Endothelial cell (in vitro differentiated cells): ENCODE measurements around the gene GORASP2. TPM values are rescaled to one million over a fixed set of nuclear protein-coding genes. Genes with fewer than 3 reads are reported as not detected.

Experiments
- DNase-seq: peaks from one replicate; pipeline ENCODE4 v3.0.0; 2021; ENCODE audit warnings: low spot score
- H3K27ac Mint-ChIP-seq: one replicate; pipeline ENCODE4 v1.8.0; 2021; ENCODE audit warnings: mixed read lengths, inconsistent platforms; ENCODE audit not compliant: unreplicated experiment
- H3K27me3 Mint-ChIP-seq: one replicate; pipeline ENCODE4 v1.8.0; 2021; ENCODE audit warnings: mild to moderate bottlenecking, moderate library complexity, mixed read lengths, inconsistent platforms; ENCODE audit not compliant: unreplicated experiment
- H3K36me3 Mint-ChIP-seq: one replicate; pipeline ENCODE4 v1.8.0; 2021; ENCODE audit warnings: mild to moderate bottlenecking, low read depth, mixed read lengths, inconsistent platforms; ENCODE audit not compliant: unreplicated experiment
- H3K4me1 Mint-ChIP-seq: one replicate; pipeline ENCODE4 v1.8.0; 2021; ENCODE audit warnings: mild to moderate bottlenecking, mixed read lengths, inconsistent platforms; ENCODE audit not compliant: unreplicated experiment
- H3K4me3 Mint-ChIP-seq: one replicate; pipeline ENCODE4 v1.8.0; 2021; ENCODE audit warnings: mild to moderate bottlenecking, mixed read lengths, inconsistent platforms; ENCODE audit not compliant: unreplicated experiment
- H3K9me3 Mint-ChIP-seq: one replicate; pipeline ENCODE4 v1.8.0; 2021; ENCODE audit warnings: mixed read lengths, inconsistent platforms; ENCODE audit not compliant: unreplicated experiment
- CTCF ChIP-seq: fragments of 200-600 bp; sonication (generic); IDR thresholded peaks from one replicate; pipeline ENCODE4 v1.5.0; 2021; ENCODE audit warnings: antibody characterized with exemption; ENCODE audit not compliant: unreplicated experiment
- total RNA-seq: library from RNA; stranded (reverse); fragmentation: NEBNext Ultra II Directional; extraction: Animal tissue kit (Norgen Biotek cat#: 25700); gene quantifications from one replicate; pipeline ENCODE4 v1.2.1, GENCODE V29; 2021; ENCODE audit not compliant: unreplicated experiment

Gene GORASP2
- total RNA-seq, 1 donor from 2014 or later = 71.9 TPM

GRCh38 chr2:170943596-170943995 lies 14.5 kb downstream of the GORASP2 start:
- H3K27me3 Mint-ChIP-seq = no peaks in the 10 kb centered on the region
- no peak overlapping the region for H3K4me3 Mint-ChIP-seq
- TF ChIP-seq CTCF = no peak
- no peak overlapping the region for H3K27ac Mint-ChIP-seq
- DNase-seq = no peak
- H3K4me1 Mint-ChIP-seq = peaks cover 7% of the 10 kb centered on the region
- no peaks in the 10 kb centered on the region for H3K36me3 Mint-ChIP-seq
- H3K9me3 Mint-ChIP-seq = no peaks in the 10 kb centered on the region

DNA sequence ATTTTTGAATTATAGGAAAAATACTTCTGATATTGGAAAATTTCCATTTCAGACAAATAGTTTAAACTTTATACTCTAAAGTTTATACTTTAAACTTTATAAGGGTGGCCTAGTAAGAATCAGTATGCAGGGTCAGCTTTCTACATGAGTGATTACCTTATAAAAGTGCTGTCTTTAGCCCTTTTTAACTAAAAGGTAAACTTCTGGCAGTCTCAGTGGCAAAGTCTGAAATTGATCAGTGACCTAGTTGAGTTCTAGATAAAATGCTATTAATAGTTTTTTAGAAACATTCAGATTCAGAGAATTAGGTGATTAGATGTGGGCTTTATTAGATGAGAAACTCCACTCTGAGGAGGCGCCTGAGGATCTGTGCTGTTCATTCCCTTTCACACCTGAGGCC lies 15.5 kb downstream of the GORASP2 start:
- no peaks in the 10 kb centered on the region for H3K36me3 Mint-ChIP-seq
- no peak for TF ChIP-seq CTCF
- H3K27me3 Mint-ChIP-seq = no peaks in the 10 kb centered on the region
- H3K4me3 Mint-ChIP-seq = no peak overlapping the region
- H3K27ac Mint-ChIP-seq = no peak overlapping the region
- H3K9me3 Mint-ChIP-seq = no peaks in the 10 kb centered on the region
- peaks cover 7% of the 10 kb centered on the region for H3K4me1 Mint-ChIP-seq
- DNase-seq = no peak

DNA sequence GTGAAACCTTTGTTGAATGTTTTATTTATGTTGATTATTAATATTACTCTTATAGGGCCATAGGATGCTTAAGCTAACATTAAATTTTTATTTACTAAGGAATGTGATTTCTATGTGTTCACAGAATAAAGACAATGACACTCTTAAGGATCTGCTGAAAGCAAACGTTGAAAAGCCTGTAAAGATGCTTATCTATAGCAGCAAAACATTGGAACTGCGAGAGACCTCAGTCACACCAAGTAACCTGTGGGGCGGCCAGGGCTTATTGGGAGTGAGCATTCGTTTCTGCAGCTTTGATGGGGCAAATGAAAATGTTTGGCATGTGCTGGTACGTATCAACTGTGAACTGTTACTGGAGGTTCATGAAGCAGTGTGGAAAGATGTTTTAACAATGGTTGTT lies 20.4 kb downstream of the GORASP2 start:
- Mint-ChIP-seq H3K36me3 (peaks cover 38% of the 10 kb centered on the region), H3K27me3 (peaks cover 2% of the 10 kb centered on the region), H3K4me3 (no peak overlapping the region), H3K4me1 (no peaks in the 10 kb centered on the region), H3K27ac (no peak overlapping the region), H3K9me3 (no peaks in the 10 kb centered on the region)
- TF ChIP-seq CTCF = no peak
- no peak for DNase-seq

- Mint-ChIP-seq H3K4me3 (peak overlapping the region; percentile 4), H3K4me1 (no peaks in the 10 kb centered on the region), H3K27ac (no peak overlapping the region), H3K9me3 (no peaks in the 10 kb centered on the region), H3K36me3 (peaks cover 46% of the 10 kb centered on the region), H3K27me3 (peaks cover 2% of the 10 kb centered on the region)
- no peak for DNase-seq
- no peak for TF ChIP-seq CTCF
Observed at GRCh38 chr2:170950221-170950761, 21.2 kb downstream of the GORASP2 start.

- Mint-ChIP-seq H3K36me3 (peaks cover 52% of the 10 kb centered on the region), H3K9me3 (no peaks in the 10 kb centered on the region), H3K27ac (peak overlapping the region; percentile 45), H3K4me3 (peak overlapping the region; percentile 52), H3K4me1 (no peaks in the 10 kb centered on the region), H3K27me3 (peaks cover 2% of the 10 kb centered on the region)
- no peak for DNase-seq
- no peak for TF ChIP-seq CTCF
Observed at GRCh38 chr2:170953941-170954340, 24.9 kb downstream of the GORASP2 start.
